NCI-H2107 (cell line): Measurements from ENCODE around the gene TMX1.

Experiments used
- DNase-seq: peaks from one replicate; lab custom pipeline; 2025; lab: John Stamatoyannopoulos, UW

TMX1 gene

GRCh38 chr14:51293149-51293911 lies 53.3 kb downstream of the TMX1 start:
- no peak for DNase-seq

GRCh38 chr14:51293912-51294389 lies 53.9 kb downstream of the TMX1 start:
- no peak for DNase-seq

- no peak for DNase-seq
Measured at GRCh38 chr14:51294951-51295525, 55.0 kb downstream of the TMX1 start.

GRCh38 chr14:51295646-51296263 lies 55.7 kb downstream of the TMX1 start:
- no peak for DNase-seq

GRCh38 chr14:51297066-51297465 lies 57.0 kb downstream of the TMX1 start:
- DNase-seq: no peak

- DNase-seq: no peak
Measured at GRCh38 chr14:51298895-51299294, 58.8 kb downstream of the TMX1 start.

GRCh38 chr14:51302295-51303030 lies 62.4 kb downstream of the TMX1 start:
- no peak for DNase-seq

GRCh38 chr14:51304438-51304837 lies 64.4 kb downstream of the TMX1 start:
- DNase-seq: no peak

- DNase-seq: no peak
Measured at GRCh38 chr14:51304941-51305340, 64.9 kb downstream of the TMX1 start.

GRCh38 chr14:51305751-51306150 lies 65.7 kb downstream of the TMX1 start:
- DNase-seq: no peak
